Stomach (tissue), 9 donors: ENCODE data around the gene ACAD8. TPM values are rescaled to one million over a fixed set of nuclear protein-coding genes. Genes with fewer than 3 reads are reported as not detected.
A peak's percentile ranks its signal among the peaks of the same experiment; 100 is the strongest.

Source experiments
- DNase-seq, 2 donors: peaks; one replicate each; pipeline versions ENCODE4 v3.0.0 to v3.0.0-alpha.2; 2013 to 2019
- H3K27ac ChIP-seq, 5 donors: fragments of 200-600 bp in 4 of 5; sonication (generic) in 4 of 5; one replicate each; pipeline ENCODE4 v1.5.1; 2013 to 2019; ENCODE audit warnings: mild to moderate bottlenecking in 1 of 5, moderate library complexity in 1 of 5
- H3K27me3 ChIP-seq, 3 donors: fragments of 200-600 bp; sonication (generic); one replicate each; pipeline ENCODE4 v1.5.1; 2017 to 2019; ENCODE audit warnings: mixed run types in 1 of 3
- H3K36me3 ChIP-seq, 4 donors: fragments of 200-600 bp; sonication (generic); 1 replicate in 3 of 4; 2 replicates in 1 of 4; pipeline ENCODE4 v1.5.1; 2016 to 2019
- H3K4me1 ChIP-seq, 4 donors: fragments of 200-600 bp; sonication (generic); one replicate each; pipeline ENCODE4 v1.5.1; 2016 to 2019
- H3K4me3 ChIP-seq, 4 donors: fragments of 200-600 bp; sonication (generic) in 3 of 4; one replicate each; pipeline ENCODE4 v1.5.1; 2016 to 2019; ENCODE audit warnings: mild to moderate bottlenecking in 1 of 4
- H3K9me3 ChIP-seq, 4 donors: fragments of 200-600 bp; sonication (generic); one replicate each; pipeline ENCODE4 v1.5.1; 2016 to 2019
- EP300 ChIP-seq: sonication (generic); formaldehyde crosslinking; IDR thresholded peaks from one replicate; pipeline ENCODE4 v1.6.1; 2017; ENCODE audit warnings: antibody characterized with exemption
- POLR2A ChIP-seq, 4 donors: fragments of 450-650 bp; IDR thresholded peaks; one replicate each; pipeline ENCODE4 v1.6.1; 2016; ENCODE audit warnings: antibody characterized with exemption in 4 of 4, control low read depth in 2 of 4, mild to moderate bottlenecking in 1 of 4, moderate library complexity in 1 of 4
- POLR2AphosphoS5 ChIP-seq, 3 donors: sonication (generic); formaldehyde crosslinking; IDR thresholded peaks; one replicate each; pipeline ENCODE4 v1.6.1; 2016; ENCODE audit warnings: antibody characterized with exemption in 3 of 3
- WGBS, 5 donors: extraction: QIAGEN DNeasy Blood & Tissue Kit in 3 of 5; methylation state at CpG; one replicate each; pipeline versions ENCODE4 v1.1.5 to v1.1.7; 2013 to 2018; 5-methylcytosine and 5-hydroxymethylcytosine counted together
- intact Hi-C: fragments of 100-400 bp; cut with DNase I; formaldehyde crosslinking; loops from one replicate; pipeline ENCODE4 v1.15.1; 2023; ENCODE audit warnings: low total_unique reads
- polyA plus RNA-seq, 3 donors: library from polyadenylated mRNA; stranded (reverse); fragments of 200-250 nt; gene quantifications; one replicate each; pipeline ENCODE4 v1.2.3, GENCODE V29; 2013
- total RNA-seq, 5 donors: library from RNA; depleted of rRNA; stranded (reverse); fragments of >200 nt; gene quantifications; one replicate each; pipeline versions ENCODE4 v1.1.0 to v1.2.3, GENCODE V29; 2014 to 2016
- TF ChIP-seq, protein P1 (sequence below), 7 experiments: fragments of 450-650 bp in 4 of 7; fragments of 200-600 bp in 3 of 7; sonication (generic) in 3 of 7; IDR thresholded peaks; one replicate each; pipeline ENCODE4 v1.5.1; 2016 to 2019; ENCODE audit warnings: antibody characterized with exemption in 7 of 7, control low read depth in 2 of 7, mild to moderate bottlenecking in 1 of 7
- donor health status: healthy with polysubstance abuse.
- donor health status: Bipolar disorder and iron deficiency.
- donor health status: healthy.

The ACAD8 gene
- total and polyA plus RNA-seq, 8 donors, result 15.1 to 44.6 (median 26.5) TPM

DNA sequence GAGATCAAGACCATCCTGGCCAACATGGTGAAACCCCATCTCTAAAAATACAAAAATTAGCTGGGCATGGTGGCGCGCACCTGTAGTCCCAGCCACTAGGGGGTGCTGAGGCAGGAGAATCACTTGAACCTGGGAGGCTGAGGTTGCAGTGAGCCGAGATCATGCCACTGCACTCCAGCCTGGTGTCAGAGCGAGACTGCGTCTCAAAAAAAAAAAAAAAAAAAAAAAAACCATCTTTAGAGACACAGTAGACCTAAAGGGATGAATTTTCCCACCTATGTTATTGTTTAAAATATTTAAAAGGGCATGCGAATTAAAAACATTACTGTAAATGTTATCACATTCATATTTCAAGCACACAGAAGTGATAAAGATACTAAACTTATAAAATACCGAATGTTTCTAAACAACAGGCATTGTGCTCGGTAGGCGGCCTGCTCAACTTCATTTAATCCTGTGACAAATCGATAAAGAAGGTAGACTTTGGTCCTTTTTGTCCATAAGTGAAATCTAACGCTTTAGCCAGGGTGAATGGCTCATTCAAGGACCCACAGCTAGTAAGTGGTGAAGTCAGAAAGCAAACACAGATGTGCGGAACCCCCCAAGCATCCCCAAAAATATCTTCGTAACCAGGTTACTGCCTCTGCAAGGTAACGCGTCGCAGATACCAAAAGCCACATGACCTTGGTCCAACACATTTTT is 45.7 kb upstream of the ACAD8 start:
- 77 to 83% (median 81%) methylated on average over 16 of the region's 16 CpGs for WGBS, 5 donors
- Histone ChIP-seq H3K27ac (no peak overlapping the region), H3K9me3 (no peaks in the 10 kb centered on the region), H3K27me3 (no peaks in the 10 kb centered on the region), H3K4me1 (no peaks in the 10 kb centered on the region), H3K4me3 (no peak overlapping the region), H3K36me3 (peaks cover 26 to 69% (median 64%) of the 10 kb centered on the region in 4 donors)
- intact Hi-C loops, result no loop called here
- TF ChIP-seq, protein P1, sequence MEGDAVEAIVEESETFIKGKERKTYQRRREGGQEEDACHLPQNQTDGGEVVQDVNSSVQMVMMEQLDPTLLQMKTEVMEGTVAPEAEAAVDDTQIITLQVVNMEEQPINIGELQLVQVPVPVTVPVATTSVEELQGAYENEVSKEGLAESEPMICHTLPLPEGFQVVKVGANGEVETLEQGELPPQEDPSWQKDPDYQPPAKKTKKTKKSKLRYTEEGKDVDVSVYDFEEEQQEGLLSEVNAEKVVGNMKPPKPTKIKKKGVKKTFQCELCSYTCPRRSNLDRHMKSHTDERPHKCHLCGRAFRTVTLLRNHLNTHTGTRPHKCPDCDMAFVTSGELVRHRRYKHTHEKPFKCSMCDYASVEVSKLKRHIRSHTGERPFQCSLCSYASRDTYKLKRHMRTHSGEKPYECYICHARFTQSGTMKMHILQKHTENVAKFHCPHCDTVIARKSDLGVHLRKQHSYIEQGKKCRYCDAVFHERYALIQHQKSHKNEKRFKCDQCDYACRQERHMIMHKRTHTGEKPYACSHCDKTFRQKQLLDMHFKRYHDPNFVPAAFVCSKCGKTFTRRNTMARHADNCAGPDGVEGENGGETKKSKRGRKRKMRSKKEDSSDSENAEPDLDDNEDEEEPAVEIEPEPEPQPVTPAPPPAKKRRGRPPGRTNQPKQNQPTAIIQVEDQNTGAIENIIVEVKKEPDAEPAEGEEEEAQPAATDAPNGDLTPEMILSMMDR (IDR thresholded peaks at IDR 0.05), result peak in 5 of 7 experiments; percentile 40 to 83 (median 63)
- TF ChIP-seq EP300 (no peak), POLR2A (IDR thresholded peaks at IDR 0.05) (no peak), POLR2AphosphoS5 (IDR thresholded peaks at IDR 0.05) (no peak)
- peak; percentile 49 to 57 for DNase-seq

DNA sequence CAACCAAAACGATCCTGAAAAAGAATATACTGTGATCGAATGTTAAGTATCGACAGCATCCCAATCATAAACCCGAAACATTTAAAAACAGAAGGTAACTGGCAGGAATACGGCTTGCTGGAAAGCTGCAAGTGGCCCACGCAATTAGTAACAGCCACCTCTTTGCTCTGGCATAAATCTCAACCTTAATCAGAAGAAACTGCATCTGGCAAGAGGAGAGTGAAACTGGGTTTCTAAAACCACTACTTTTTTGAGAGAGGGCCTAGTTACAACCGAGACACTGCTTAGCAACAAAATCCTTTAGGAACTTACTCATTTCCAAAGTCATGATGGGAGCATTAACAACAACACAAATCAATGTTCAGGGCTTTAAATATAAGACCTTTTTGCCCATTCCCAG is 37.5 kb upstream of the ACAD8 start:
- WGBS, 5 donors, result 67 to 85% (median 70%) methylated on average over 7 of the region's 7 CpGs
- peaks cover 6 to 40% (median 35%) of the 10 kb centered on the region in 4 donors for H3K36me3 ChIP-seq
- intact Hi-C loops, result no loop called here
- H3K27me3 ChIP-seq, result no peaks in the 10 kb centered on the region
- no peak overlapping the region for H3K27ac ChIP-seq
- H3K9me3 ChIP-seq, result no peaks in the 10 kb centered on the region
- TF ChIP-seq POLR2AphosphoS5 (IDR thresholded peaks at IDR 0.05) (no peak), EP300 (no peak)
- TF ChIP-seq, protein P1 (IDR thresholded peaks at IDR 0.05), result no peak
- no peak overlapping the region for H3K4me3 ChIP-seq
- H3K4me1 ChIP-seq, result no peaks in the 10 kb centered on the region
- DNase-seq, result no peak

DNA sequence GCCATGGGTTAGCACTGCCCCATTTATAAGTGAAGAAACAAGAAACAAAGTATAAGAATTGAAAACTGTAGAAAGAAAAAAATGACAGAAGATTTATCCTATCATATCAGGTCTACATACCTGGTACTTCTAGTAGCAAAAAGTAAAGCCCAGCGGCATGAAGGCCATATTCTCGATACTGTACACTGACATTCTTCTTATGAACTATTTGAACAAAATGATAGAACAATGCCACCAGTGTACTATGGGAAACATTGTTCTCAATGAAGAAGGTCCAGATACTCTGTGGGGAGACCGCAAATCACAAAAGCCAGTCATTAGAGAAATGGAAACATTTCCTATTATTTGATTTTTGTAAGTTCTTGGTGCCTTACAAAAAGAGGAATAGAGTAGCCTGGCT is 36.6 kb upstream of the ACAD8 start:
- Histone ChIP-seq H3K36me3 (peaks cover 6 to 40% (median 35%) of the 10 kb centered on the region in 4 donors), H3K9me3 (no peaks in the 10 kb centered on the region), H3K4me3 (no peak overlapping the region), H3K4me1 (no peaks in the 10 kb centered on the region), H3K27ac (no peak overlapping the region), H3K27me3 (no peaks in the 10 kb centered on the region)
- intact Hi-C loops, result no loop called here
- TF ChIP-seq POLR2A (IDR thresholded peaks at IDR 0.05) (no peak), EP300 (no peak), POLR2AphosphoS5 (IDR thresholded peaks at IDR 0.05) (no peak)
- TF ChIP-seq, protein P1 (IDR thresholded peaks at IDR 0.05), result no peak
- DNase-seq, result no peak
- 89 to 96% (median 94%) methylated on average over 3 of the region's 3 CpGs for WGBS, 5 donors

DNA sequence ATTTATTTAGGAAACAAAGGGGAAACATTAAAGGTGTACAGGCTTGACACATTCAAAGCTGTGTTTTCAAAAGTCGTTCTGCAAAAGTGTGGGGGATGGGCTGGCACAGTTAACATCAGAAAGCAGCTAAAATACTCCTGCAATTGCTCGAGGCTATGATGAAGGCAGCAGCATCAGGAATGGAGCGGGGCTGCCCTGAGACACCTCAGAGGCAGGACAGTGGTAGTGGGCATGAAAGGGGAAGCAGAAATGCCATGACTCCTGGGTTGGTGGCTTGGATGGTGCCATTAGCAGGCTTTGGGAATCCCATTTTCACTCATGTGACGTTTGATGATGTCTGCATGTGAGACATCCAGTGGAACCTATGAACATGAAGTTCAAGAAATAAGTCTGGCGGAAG is 30.2 kb upstream of the ACAD8 start:
- H3K36me3 ChIP-seq, result peaks cover 6 to 23% (median 22%) of the 10 kb centered on the region in 4 donors
- TF ChIP-seq EP300 (no peak), POLR2A (IDR thresholded peaks at IDR 0.05) (no peak), POLR2AphosphoS5 (IDR thresholded peaks at IDR 0.05) (no peak)
- TF ChIP-seq, protein P1 (IDR thresholded peaks at IDR 0.05), result no peak
- DNase-seq, result peak in 1 of 2 donors; percentile 18
- H3K4me3 ChIP-seq, result peak overlapping the region; percentile 92 to 96 (median 94)
- peak overlapping the region in 2 of 5 donors; percentile 95 for H3K27ac ChIP-seq
- 7 to 10% (median 8%) methylated on average over 5 of the region's 5 CpGs for WGBS, 5 donors
- no peaks in the 10 kb centered on the region for H3K27me3 ChIP-seq
- intact Hi-C loops, result no loop called here
- no peaks in the 10 kb centered on the region for H3K9me3 ChIP-seq
- peaks cover 20 to 44% (median 37%) of the 10 kb centered on the region in 4 donors for H3K4me1 ChIP-seq
